H9 (cell line): ENCODE measurements around the gene GNMT. TPM values are rescaled to one million over a fixed set of nuclear protein-coding genes. Genes with fewer than 3 reads are reported as not detected.

Experiments used
- DNase-seq: peaks from one replicate; pipeline ENCODE4 v3.0.0-alpha.2; 2017
- H2AFZ ChIP-seq: one replicate; pipeline ENCODE4 v1.6.1; 2013; ENCODE audit warnings: mild to moderate bottlenecking, low read length, control low read depth, moderate library complexity
- H2AK5ac ChIP-seq: 2 replicates; pipeline ENCODE4 v1.6.1; 2013; ENCODE audit warnings: low read length, control low read depth, mixed read lengths; ENCODE audit not compliant: insufficient read length
- H2BK120ac ChIP-seq: one replicate; pipeline ENCODE4 v1.6.1; 2013; ENCODE audit warnings: low read depth, mild to moderate bottlenecking, low read length, control low read depth, inconsistent platforms; ENCODE audit not compliant: poor library complexity, severe bottlenecking
- H2BK12ac ChIP-seq: 2 replicates; pipeline ENCODE4 v1.6.1; 2013; ENCODE audit warnings: low read length, control low read depth, mixed read lengths, low read depth; ENCODE audit not compliant: insufficient read length
- H2BK15ac ChIP-seq: 2 replicates; pipeline ENCODE4 v1.6.1; 2013; ENCODE audit warnings: low read depth, low read length, control low read depth
- H2BK20ac ChIP-seq: one replicate; pipeline ENCODE4 v1.6.1; 2013; ENCODE audit warnings: low read depth, mild to moderate bottlenecking, low read length, control low read depth, inconsistent platforms; ENCODE audit not compliant: poor library complexity, severe bottlenecking
- H2BK5ac ChIP-seq: 2 replicates; pipeline ENCODE4 v1.6.1; 2013; ENCODE audit warnings: low read length, control low read depth, mixed read lengths; ENCODE audit not compliant: insufficient read length
- H3K14ac ChIP-seq: 2 replicates; pipeline ENCODE4 v1.6.1; 2013; ENCODE audit warnings: low read length, control low read depth; ENCODE audit not compliant: insufficient read depth
- H3K18ac ChIP-seq: 2 replicates; pipeline ENCODE4 v1.6.1; 2013; ENCODE audit warnings: low read depth, mild to moderate bottlenecking, mixed read lengths, low read length, control low read depth; ENCODE audit not compliant: insufficient read length
- H3K23ac ChIP-seq: 2 replicates; pipeline ENCODE4 v1.6.1; 2013; ENCODE audit warnings: low read length, control low read depth, mixed read lengths, low read depth; ENCODE audit not compliant: insufficient read length
- H3K23me2 ChIP-seq: 2 replicates; pipeline ENCODE4 v1.6.1; 2013; ENCODE audit warnings: low read depth, mild to moderate bottlenecking, mixed read lengths, low read length, control low read depth; ENCODE audit not compliant: insufficient read length, poor library complexity, severe bottlenecking
- H3K27ac ChIP-seq: 2 replicates; pipeline ENCODE4 v1.5.1; 2013; ENCODE audit warnings: low read length, control low read depth, mixed read lengths, low read depth; ENCODE audit not compliant: insufficient read length
- H3K27me3 ChIP-seq: 2 replicates; pipeline ENCODE4 v1.6.1; 2013; ENCODE audit warnings: low read length, control low read depth, inconsistent platforms; ENCODE audit not compliant: insufficient read depth
- H3K4ac ChIP-seq: 2 replicates; pipeline ENCODE4 v1.6.1; 2013; ENCODE audit warnings: low read depth, mild to moderate bottlenecking, control low read depth, inconsistent platforms, low read length, moderate library complexity
- H3K4me1 ChIP-seq: 2 replicates; pipeline ENCODE4 v1.6.1; 2013; ENCODE audit warnings: low read length, control low read depth, inconsistent platforms; ENCODE audit not compliant: insufficient read depth
- H3K4me2 ChIP-seq: 2 replicates; pipeline ENCODE4 v1.6.1; 2013; ENCODE audit warnings: low read length, control low read depth, mixed read lengths; ENCODE audit not compliant: insufficient read length, insufficient read depth
- H3K56ac ChIP-seq: 2 replicates; pipeline ENCODE4 v1.6.1; 2013; ENCODE audit warnings: low read depth, mild to moderate bottlenecking, mixed read lengths, low read length, control low read depth; ENCODE audit not compliant: insufficient read length
- H3K79me1 ChIP-seq: 2 replicates; pipeline ENCODE4 v1.6.1; 2013; ENCODE audit warnings: low read depth, mild to moderate bottlenecking, moderate library complexity, low read length, control low read depth, inconsistent platforms; ENCODE audit not compliant: insufficient read depth, poor library complexity, severe bottlenecking
- H3K79me2 ChIP-seq: 2 replicates; pipeline ENCODE4 v1.6.1; 2013; ENCODE audit warnings: low read length, control low read depth, inconsistent platforms; ENCODE audit not compliant: insufficient read depth
- H3K9ac ChIP-seq: 2 replicates; pipeline ENCODE4 v1.6.1; 2013; ENCODE audit warnings: low read length, control low read depth, mixed read lengths; ENCODE audit not compliant: insufficient read length; ENCODE audit errors: extremely low read depth
- H3K9me3 ChIP-seq: one replicate; pipeline ENCODE4 v1.6.1; 2013; ENCODE audit warnings: low read depth, low read length, inconsistent platforms; ENCODE audit not compliant: control insufficient read depth
- H3T11ph ChIP-seq: one replicate; pipeline ENCODE4 v1.6.1; 2013; ENCODE audit warnings: mild to moderate bottlenecking, low read length, control low read depth, inconsistent platforms
- H4K20me1 ChIP-seq: one replicate; pipeline ENCODE4 v1.6.1; 2013; ENCODE audit not compliant: control insufficient read depth, insufficient read length, insufficient read depth
- H4K5ac ChIP-seq: 2 replicates; pipeline ENCODE4 v1.6.1; 2013; ENCODE audit warnings: low read depth, mild to moderate bottlenecking, mixed read lengths, low read length, control low read depth; ENCODE audit not compliant: insufficient read length
- H4K8ac ChIP-seq: replicated peaks from 2 replicates; pipeline ENCODE4 v1.6.1; 2013; ENCODE audit warnings: low read length, control low read depth, mixed read lengths, low read depth; ENCODE audit not compliant: insufficient read length
- H4K91ac ChIP-seq: 2 replicates; pipeline ENCODE4 v1.6.1; 2013; ENCODE audit warnings: low read depth, mild to moderate bottlenecking, moderate library complexity, mixed read lengths, low read length, control low read depth; ENCODE audit not compliant: insufficient read length
- H3K27ac Mint-ChIP-seq, 3 experiments: 2 replicates in 2 of 3; 3 replicates in 1 of 3; pipeline ENCODE4 v1.8.0; 2020 to 2021; ENCODE audit warnings: mixed read lengths in 3 of 3, mild to moderate bottlenecking in 1 of 3, moderate library complexity in 1 of 3
- H3K27me3 Mint-ChIP-seq: 2 replicates; pipeline ENCODE4 v1.8.0; 2021; ENCODE audit warnings: low read depth, mild to moderate bottlenecking, moderate library complexity, mixed read lengths
- H3K36me3 Mint-ChIP-seq, 3 experiments: 2 replicates in 2 of 3; 3 replicates in 1 of 3; pipeline ENCODE4 v1.8.0; 2020 to 2021; ENCODE audit warnings: low read depth in 3 of 3, mixed read lengths in 3 of 3; ENCODE audit not compliant: insufficient read depth in 1 of 3
- H3K4me1 Mint-ChIP-seq, 2 experiments: 2 replicates each; pipeline ENCODE4 v1.8.0; 2020; ENCODE audit warnings: mixed read lengths in 2 of 2
- H3K4me3 Mint-ChIP-seq, 2 experiments: 2 replicates in 1 of 2; 3 replicates in 1 of 2; pipeline ENCODE4 v1.8.0; 2020 to 2021; ENCODE audit warnings: mild to moderate bottlenecking in 2 of 2, mixed read lengths in 2 of 2, moderate library complexity in 1 of 2
- H3K9me3 Mint-ChIP-seq, 2 experiments: 2 replicates in 1 of 2; 3 replicates in 1 of 2; pipeline ENCODE4 v1.8.0; 2020; ENCODE audit warnings: mild to moderate bottlenecking in 2 of 2, mixed read lengths in 2 of 2, moderate library complexity in 1 of 2
- WGBS: extraction: QIAGEN DNeasy Blood & Tissue Kit; methylation state at CpG from one replicate; pipeline ENCODE4 v1.1.7; 2013; ENCODE audit warnings: missing lambda C conversion rate, low lambda C conversion rate, mixed read lengths; ENCODE audit not compliant: insufficient read length; ENCODE audit errors: extremely low coverage; 5-methylcytosine and 5-hydroxymethylcytosine counted together
- total RNA-seq: library from RNA; stranded (reverse); gene quantifications from 2 replicates; pipeline ENCODE4 v1.2.1, GENCODE V29; 2021
- TF ChIP-seq, protein P1 (sequence below): fragments of 200-600 bp; sonication (generic); conservative IDR thresholded peaks from 3 replicates; pipeline ENCODE4 v1.8.0; 2021; ENCODE audit warnings: antibody characterized with exemption, mild to moderate bottlenecking

The GNMT gene
- total RNA-seq, 1 experiment from 2014 or later: 1.1 TPM

DNA sequence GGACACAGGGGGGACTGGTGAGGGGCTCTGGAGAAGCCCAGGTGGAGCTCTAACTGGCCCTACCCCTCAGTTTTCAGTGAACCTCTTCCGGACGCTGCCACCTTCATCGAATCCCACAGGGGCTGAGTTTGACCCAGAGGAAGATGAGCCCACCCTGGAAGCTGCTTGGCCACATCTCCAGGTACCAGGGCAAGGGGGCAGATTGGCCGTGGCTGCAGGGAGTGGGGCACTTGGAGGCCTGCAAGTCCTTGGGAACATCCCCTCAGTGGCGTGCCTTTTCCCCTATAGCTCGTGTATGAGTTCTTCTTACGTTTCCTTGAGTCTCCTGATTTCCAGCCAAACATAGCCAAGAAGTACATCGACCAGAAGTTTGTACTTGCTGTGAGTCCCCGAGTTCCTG is 46.6 kb downstream of the GNMT start:
- no peak overlapping the region for H4K91ac ChIP-seq
- no peak for DNase-seq
- no peak overlapping the region for H2BK20ac ChIP-seq
- no peaks in the 10 kb centered on the region for H3K4me1 ChIP-seq
- H3K4ac ChIP-seq: no peak overlapping the region
- H4K20me1 ChIP-seq: no peaks in the 10 kb centered on the region
- no peak overlapping the region for H2AK5ac ChIP-seq
- Mint-ChIP-seq H3K4me3 (no peak overlapping the region), H3K36me3 (peaks cover 25 to 72% (median 65%) of the 10 kb centered on the region in 3 experiments; a peak in 6 of 7 replicates), H3K27ac (no peak overlapping the region), H3K4me1 (peaks cover 7 to 10% of the 10 kb centered on the region in 2 experiments), H3K9me3 (no peaks in the 10 kb centered on the region), H3K27me3 (no peaks in the 10 kb centered on the region)
- no CpG with 5 or more reads among the region's 9 CpGs for WGBS
- no peak overlapping the region for H2AFZ ChIP-seq
- no peak overlapping the region for H4K8ac ChIP-seq
- no peak overlapping the region for H3K4me2 ChIP-seq
- H3K27me3 ChIP-seq: no peaks in the 10 kb centered on the region
- no peak overlapping the region for H3K56ac ChIP-seq
- no peak overlapping the region for H3K23ac ChIP-seq
- peaks cover 2% of the 10 kb centered on the region; the same call in 1 of the 2 replicates for H3K79me2 ChIP-seq
- no peak overlapping the region for H3K27ac ChIP-seq
- no peak overlapping the region for H3K18ac ChIP-seq
- TF ChIP-seq, protein P1, sequence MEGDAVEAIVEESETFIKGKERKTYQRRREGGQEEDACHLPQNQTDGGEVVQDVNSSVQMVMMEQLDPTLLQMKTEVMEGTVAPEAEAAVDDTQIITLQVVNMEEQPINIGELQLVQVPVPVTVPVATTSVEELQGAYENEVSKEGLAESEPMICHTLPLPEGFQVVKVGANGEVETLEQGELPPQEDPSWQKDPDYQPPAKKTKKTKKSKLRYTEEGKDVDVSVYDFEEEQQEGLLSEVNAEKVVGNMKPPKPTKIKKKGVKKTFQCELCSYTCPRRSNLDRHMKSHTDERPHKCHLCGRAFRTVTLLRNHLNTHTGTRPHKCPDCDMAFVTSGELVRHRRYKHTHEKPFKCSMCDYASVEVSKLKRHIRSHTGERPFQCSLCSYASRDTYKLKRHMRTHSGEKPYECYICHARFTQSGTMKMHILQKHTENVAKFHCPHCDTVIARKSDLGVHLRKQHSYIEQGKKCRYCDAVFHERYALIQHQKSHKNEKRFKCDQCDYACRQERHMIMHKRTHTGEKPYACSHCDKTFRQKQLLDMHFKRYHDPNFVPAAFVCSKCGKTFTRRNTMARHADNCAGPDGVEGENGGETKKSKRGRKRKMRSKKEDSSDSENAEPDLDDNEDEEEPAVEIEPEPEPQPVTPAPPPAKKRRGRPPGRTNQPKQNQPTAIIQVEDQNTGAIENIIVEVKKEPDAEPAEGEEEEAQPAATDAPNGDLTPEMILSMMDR: no peak
- no peak overlapping the region for H2BK12ac ChIP-seq
- no peak overlapping the region for H2BK5ac ChIP-seq
- H3K14ac ChIP-seq: no peak overlapping the region
- no peaks in the 10 kb centered on the region for H3K23me2 ChIP-seq
- H2BK120ac ChIP-seq: no peak overlapping the region
- no peaks in the 10 kb centered on the region for H3K9me3 ChIP-seq
- no peak overlapping the region for H4K5ac ChIP-seq
- H3T11ph ChIP-seq: no peak overlapping the region
- no peaks in the 10 kb centered on the region for H3K79me1 ChIP-seq
- H3K9ac ChIP-seq: no peak overlapping the region
- H2BK15ac ChIP-seq: no peak overlapping the region
